ENCODE data around the gene ZNF683. TPM values are rescaled to one million over a fixed set of nuclear protein-coding genes. Genes with fewer than 3 reads are reported as not detected.
"Not testable (repeated sequence)": the region's sequence is repeated elsewhere in the genome, so short reads cannot be mapped to it uniquely, and the experiment has no call there.

ZNF683 gene
- total RNA-seq, 2 experiments from 2014 or later: 7.0 to 26.3 TPM

GRCh38 chr1:26338670-26339069 lies 33.9 kb downstream of the ZNF683 start:
- no peak for DNase-seq
- Mint-ChIP-seq H3K9me3 (ENCODE audit: low read depth) (no peaks in the 10 kb centered on the region), H3K27ac (no peak overlapping the region), H3K36me3 (no peaks in the 10 kb centered on the region), H3K27me3 (peaks cover 8% of the 10 kb centered on the region), H3K4me3 (no peak overlapping the region), H3K4me1 (peaks cover 18% of the 10 kb centered on the region)
- CTCF ChIA-PET: interaction anchor here (1.0 to 2.4 kb wide), 9 partner anchors 9 to 105 kb away, joined by 3 to 7 read pairs (median 5); partner anchors contain the start of genes CEP85 and CRYBG2
- no peak for ATAC-seq

GRCh38 chr1:26337625-26338024 lies 34.9 kb downstream of the ZNF683 start:
- CTCF ChIA-PET: interaction anchor here (1.5 to 2.4 kb wide), 6 partner anchors 10 to 61 kb away, joined by 3 to 7 read pairs (median 5); partner anchors contain the start of gene CRYBG2
- Mint-ChIP-seq H3K27me3 (peaks cover 8% of the 10 kb centered on the region), H3K4me1 (peaks cover 18% of the 10 kb centered on the region), H3K4me3 (no peak overlapping the region), H3K9me3 (ENCODE audit: low read depth) (no peaks in the 10 kb centered on the region), H3K36me3 (no peaks in the 10 kb centered on the region), H3K27ac (no peak overlapping the region)
- DNase-seq (no peak), ATAC-seq (no peak)

GRCh38 chr1:26337206-26337535 lies 35.4 kb downstream of the ZNF683 start:
- no peak overlapping the region for H3K4me3 Mint-ChIP-seq
- peaks cover 7% of the 10 kb centered on the region for H3K27me3 Mint-ChIP-seq
- H3K9me3 Mint-ChIP-seq (ENCODE audit: low read depth): no peaks in the 10 kb centered on the region
- CTCF ChIA-PET: interaction anchor here (0.9 to 2.4 kb wide), 7 partner anchors 11 to 80 kb away, joined by 3 to 7 read pairs (median 4); partner anchors contain the start of gene CRYBG2
- ATAC-seq (no peak), DNase-seq (no peak)
- no peaks in the 10 kb centered on the region for H3K36me3 Mint-ChIP-seq
- H3K4me1 Mint-ChIP-seq: peaks cover 18% of the 10 kb centered on the region
- no peak overlapping the region for H3K27ac Mint-ChIP-seq

GRCh38 chr1:26336477-26337205 lies 35.9 kb downstream of the ZNF683 start:
- H3K27me3 Mint-ChIP-seq: peaks cover 2% of the 10 kb centered on the region
- ATAC-seq (peak; percentile 94), DNase-seq (peak; percentile 91)
- H3K4me3 Mint-ChIP-seq: peak overlapping the region; percentile 89
- no peaks in the 10 kb centered on the region for H3K36me3 Mint-ChIP-seq
- no peaks in the 10 kb centered on the region for H3K9me3 Mint-ChIP-seq (ENCODE audit: low read depth)
- peaks cover 18% of the 10 kb centered on the region for H3K4me1 Mint-ChIP-seq
- no peak overlapping the region for H3K27ac Mint-ChIP-seq
- CTCF ChIA-PET: interaction anchor here (0.9 to 1.9 kb wide), 9 partner anchors 15 to 102 kb away, joined by 3 to 8 read pairs (median 5); partner anchors contain the start of genes CD52 and CEP85

DNA sequence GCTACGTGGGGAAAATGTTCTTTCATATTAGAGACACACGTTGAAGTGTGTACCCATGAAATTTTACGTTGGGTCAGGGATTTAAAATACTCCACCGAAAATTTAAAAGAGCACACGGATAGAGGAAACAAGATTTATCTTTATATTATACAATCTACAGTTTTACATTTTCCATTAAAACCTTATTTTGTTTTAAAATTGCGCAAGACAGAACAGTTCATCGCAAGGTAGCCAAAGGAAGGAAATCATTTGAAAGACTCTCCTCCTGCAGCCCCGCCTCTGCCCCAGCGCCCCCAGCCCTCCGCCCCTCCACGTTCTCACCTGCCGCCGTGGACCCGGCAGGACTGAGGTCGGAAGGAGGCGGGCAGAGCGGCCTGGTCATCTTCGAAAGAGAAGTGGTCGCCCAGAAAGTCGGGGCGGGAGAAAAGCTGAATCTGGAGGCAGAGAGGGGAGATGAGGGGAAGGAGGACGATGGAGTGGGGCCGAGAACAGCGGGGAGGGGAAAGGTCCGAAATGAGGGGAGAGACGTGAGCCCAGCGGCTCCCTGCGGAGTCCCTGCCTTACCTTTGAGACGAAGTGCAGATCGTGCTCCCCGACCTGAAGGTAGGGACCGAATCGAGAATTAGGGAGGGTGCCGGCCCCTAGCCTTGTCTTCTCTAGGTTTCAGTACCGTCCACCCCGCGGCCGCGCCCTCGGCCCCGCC lies 36.6 kb downstream of the ZNF683 start:
- no peaks in the 10 kb centered on the region for H3K36me3 Mint-ChIP-seq
- DNase-seq: no peak

GRCh38 chr1:26333312-26333711 lies 39.2 kb downstream of the ZNF683 start:
- H3K36me3 Mint-ChIP-seq; ATAC-seq; H3K9me3 Mint-ChIP-seq (ENCODE audit: low read depth); DNase-seq; H3K4me3 Mint-ChIP-seq; H3K27me3 Mint-ChIP-seq; H3K27ac Mint-ChIP-seq: not testable (repeated sequence)
- peaks cover 18% of the 10 kb centered on the region for H3K4me1 Mint-ChIP-seq
- CTCF ChIA-PET: interaction anchor here (0.8 to 2.4 kb wide), 3 partner anchors 11 to 99 kb away, joined by 3 to 12 read pairs (median 6); partner anchors contain the start of gene CEP85

More for the DNA sequence above, 36.6 kb downstream of the ZNF683 start:
- ATAC-seq: peak; percentile 22
- CTCF ChIA-PET: interaction anchor here (0.9 to 1.9 kb wide), 10 partner anchors 14 to 166 kb away, joined by 3 to 8 read pairs (median 4); partner anchors contain the start of genes CD52, CEP85 and ZNF593
- H3K27me3 Mint-ChIP-seq: peaks cover 2% of the 10 kb centered on the region
- H3K4me3 Mint-ChIP-seq: peak overlapping the region; percentile 89
- H3K4me1 Mint-ChIP-seq: peaks cover 18% of the 10 kb centered on the region
- H3K9me3 Mint-ChIP-seq (ENCODE audit: low read depth): no peaks in the 10 kb centered on the region
- peak overlapping the region; percentile 77 for H3K27ac Mint-ChIP-seq

DNA sequence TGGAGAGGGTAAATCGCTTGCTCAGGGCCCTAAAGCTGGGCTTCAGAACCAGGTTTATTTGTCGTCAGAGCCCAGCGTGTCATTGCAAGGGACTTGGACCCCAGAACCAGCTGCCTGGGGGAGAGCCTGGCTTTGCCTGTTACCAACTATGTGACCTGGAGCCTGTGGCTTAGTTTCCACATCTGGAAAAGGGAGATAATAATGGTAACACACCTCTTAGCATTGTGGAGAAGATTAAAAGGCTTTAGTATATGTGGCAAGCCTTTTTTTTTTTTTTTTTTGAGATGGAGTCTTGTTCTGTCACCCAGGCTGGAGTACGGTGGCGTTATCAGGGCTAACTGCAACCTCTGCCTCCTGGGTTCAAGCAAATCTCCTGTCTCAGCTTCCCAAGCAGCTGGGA lies 42.3 kb downstream of the ZNF683 start:
- no peaks in the 10 kb centered on the region for H3K9me3 Mint-ChIP-seq (ENCODE audit: low read depth)
- ATAC-seq: no peak

DNA sequence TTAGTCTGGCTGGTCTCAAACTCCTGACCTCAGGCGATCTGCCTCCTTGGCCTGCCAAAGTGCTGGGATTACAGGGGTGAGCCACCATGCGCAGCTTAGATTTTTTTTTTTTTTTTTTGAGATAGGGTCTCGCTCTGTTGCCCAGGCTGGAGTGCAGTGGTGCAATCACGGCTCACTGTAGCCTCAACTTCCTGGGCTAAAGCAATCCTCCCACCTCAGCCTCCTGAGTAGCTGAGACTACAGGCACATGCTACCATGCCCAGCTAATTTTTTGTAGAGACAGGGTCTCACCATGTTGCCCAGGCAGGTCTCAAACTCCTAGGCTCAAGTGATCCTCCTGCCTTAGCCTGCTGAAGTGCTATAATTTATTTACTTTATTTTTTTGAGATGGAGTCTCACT lies 43.2 kb downstream of the ZNF683 start:
- not testable (repeated sequence) for DNase-seq; H3K9me3 Mint-ChIP-seq (ENCODE audit: low read depth); ATAC-seq; H3K36me3 Mint-ChIP-seq; H3K4me1 Mint-ChIP-seq; H3K4me3 Mint-ChIP-seq; H3K27ac Mint-ChIP-seq; H3K27me3 Mint-ChIP-seq
- CTCF ChIA-PET: interaction anchor here (0.6 to 2.7 kb wide), 9 partner anchors 8 to 88 kb away, joined by 3 to 14 read pairs (median 3); no protein-coding TSS in a partner anchor

More for the DNA sequence above, 42.3 kb downstream of the ZNF683 start:
- peaks cover 2% of the 10 kb centered on the region for H3K27me3 Mint-ChIP-seq
- H3K4me3 Mint-ChIP-seq: no peak overlapping the region
- peaks cover 2% of the 10 kb centered on the region for H3K36me3 Mint-ChIP-seq
- H3K4me1 Mint-ChIP-seq: peaks cover 5% of the 10 kb centered on the region
- CTCF ChIA-PET: interaction anchor here (0.7 to 1.6 kb wide), 6 partner anchors 8 to 62 kb away, joined by 3 to 8 read pairs (median 4); no protein-coding TSS in a partner anchor
- no peak overlapping the region for H3K27ac Mint-ChIP-seq
- DNase-seq: no peak

DNA sequence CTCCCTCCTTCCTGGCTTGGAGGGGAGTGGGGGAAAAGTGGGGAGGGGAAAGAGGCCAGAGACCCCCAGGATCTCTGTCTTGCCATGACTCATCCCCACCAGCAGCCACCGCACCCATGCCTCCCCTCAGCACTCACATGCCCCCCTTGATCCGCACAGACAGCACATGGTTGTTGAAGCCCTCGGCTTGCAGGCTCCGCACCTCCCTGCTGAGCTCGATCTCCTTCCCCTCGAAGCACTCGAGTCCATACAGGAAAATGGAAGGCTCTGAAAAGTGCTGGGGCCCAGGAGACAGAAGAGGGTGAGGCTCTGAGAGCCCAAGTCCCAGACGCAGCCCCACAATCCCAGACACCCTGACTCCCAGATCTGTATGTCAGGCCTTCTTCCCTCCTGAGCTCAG lies 44.0 kb downstream of the ZNF683 start:
- no peak overlapping the region for H3K27ac Mint-ChIP-seq
- ATAC-seq (no peak), DNase-seq (no peak)
- CTCF ChIA-PET: interaction anchor here (0.6 to 2.7 kb wide), 8 partner anchors 30 to 158 kb away, joined by 3 to 14 read pairs (median 4); partner anchors contain the start of gene ZNF593
- H3K4me1 Mint-ChIP-seq: peaks cover 1% of the 10 kb centered on the region
- no peak overlapping the region for H3K4me3 Mint-ChIP-seq
- peaks cover 9% of the 10 kb centered on the region for H3K36me3 Mint-ChIP-seq
- no peaks in the 10 kb centered on the region for H3K9me3 Mint-ChIP-seq (ENCODE audit: low read depth)
- H3K27me3 Mint-ChIP-seq: no peaks in the 10 kb centered on the region

DNA sequence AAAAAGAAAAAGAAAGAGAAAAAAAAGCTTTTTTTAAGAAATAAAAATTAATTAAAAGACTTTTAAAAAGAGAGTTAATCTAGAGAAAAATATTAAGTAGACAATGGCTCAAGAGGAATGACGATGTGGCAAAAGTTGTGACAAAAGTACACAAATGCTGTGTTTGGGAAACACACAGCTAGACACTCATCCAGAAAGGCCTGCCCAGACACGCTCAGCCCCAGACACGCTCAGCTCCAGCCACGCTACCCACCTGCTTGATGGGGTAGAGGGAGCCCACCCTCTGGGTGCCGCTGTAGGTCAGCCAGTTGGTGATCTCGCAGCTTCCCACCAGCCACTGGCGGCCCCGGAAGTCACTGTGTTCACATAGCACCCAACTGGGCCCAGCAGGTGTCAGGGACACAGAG lies 44.6 kb downstream of the ZNF683 start:
- Mint-ChIP-seq H3K4me3 (no peak overlapping the region), H3K27me3 (no peaks in the 10 kb centered on the region), H3K36me3 (peaks cover 14% of the 10 kb centered on the region), H3K27ac (no peak overlapping the region), H3K9me3 (ENCODE audit: low read depth) (no peaks in the 10 kb centered on the region), H3K4me1 (peaks cover 6% of the 10 kb centered on the region)
- no peak for ATAC-seq
- CTCF ChIA-PET: interaction anchor here (0.9 to 2.7 kb wide), 9 partner anchors 31 to 158 kb away, joined by 3 to 19 read pairs (median 4); partner anchors contain the start of gene ZNF593
- DNase-seq: no peak

DNA sequence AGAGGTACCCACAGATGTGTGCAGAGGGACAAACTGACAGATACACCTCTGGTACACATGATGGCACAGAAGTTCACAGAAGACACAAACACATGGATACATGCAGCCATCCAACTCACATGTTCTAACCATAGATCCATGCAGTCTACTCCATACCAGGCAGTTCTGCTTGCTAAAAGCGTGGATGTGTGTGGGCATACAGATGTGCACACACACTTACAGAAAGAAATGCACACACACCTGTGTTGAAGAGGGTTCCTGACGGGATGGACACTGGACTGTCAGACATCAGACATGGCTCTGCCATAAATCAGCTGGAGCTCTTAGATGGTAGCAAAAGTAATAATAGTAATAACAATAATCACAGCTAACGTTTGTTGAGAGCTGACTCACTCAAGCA lies 48.0 kb downstream of the ZNF683 start:
- DNase-seq: no peak
- no peak for ATAC-seq
- Mint-ChIP-seq H3K4me1 (peaks cover 34% of the 10 kb centered on the region), H3K27ac (no peak overlapping the region), H3K9me3 (ENCODE audit: low read depth) (no peaks in the 10 kb centered on the region), H3K27me3 (no peaks in the 10 kb centered on the region), H3K36me3 (peaks cover 37% of the 10 kb centered on the region), H3K4me3 (no peak overlapping the region)
- CTCF ChIA-PET: interaction anchor here (1.3 kb wide), 1 partner anchor 39 kb away, joined by 3 read pairs; no protein-coding TSS in a partner anchor

DNA sequence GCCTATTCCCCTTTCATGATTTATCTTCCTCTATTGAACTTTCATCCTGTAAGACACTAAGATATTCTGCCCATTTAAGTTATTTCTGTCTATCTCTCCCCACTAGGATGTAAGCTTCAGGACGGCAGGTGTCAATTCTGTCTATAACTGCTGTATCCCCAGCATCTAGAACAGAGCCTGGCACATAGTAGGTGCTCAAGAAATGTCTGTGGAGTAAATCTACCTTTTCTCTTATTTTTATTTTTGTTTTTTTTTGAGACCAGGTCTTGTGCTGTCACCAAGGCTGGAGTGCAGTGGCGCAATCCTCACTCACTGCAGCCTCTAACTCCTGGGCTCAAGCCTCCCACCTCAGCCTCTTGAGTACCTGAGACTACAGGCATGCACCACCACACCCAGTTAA lies 49.2 kb downstream of the ZNF683 start:
- ATAC-seq (no peak), DNase-seq (no peak)
- Mint-ChIP-seq H3K36me3 (peaks cover 47% of the 10 kb centered on the region), H3K27me3 (no peaks in the 10 kb centered on the region), H3K27ac (no peak overlapping the region), H3K4me1 (peaks cover 36% of the 10 kb centered on the region), H3K9me3 (ENCODE audit: low read depth) (no peaks in the 10 kb centered on the region), H3K4me3 (no peak overlapping the region)
- CTCF ChIA-PET: interaction anchor here (0.9 to 28.6 kb wide), 7 partner anchors 13 to 159 kb away, joined by 3 to 1010 read pairs (median 8); partner anchors contain the start of gene SH3BGRL3

- peak overlapping the region; percentile 95 for H3K27ac Mint-ChIP-seq
- peaks cover 56% of the 10 kb centered on the region for H3K36me3 Mint-ChIP-seq
These were observed 50.6 kb downstream of the ZNF683 start for GRCh38 chr1:26322042-26322331.

More at GRCh38 chr1:26322042-26322331, 50.6 kb downstream of the ZNF683 start:
- Mint-ChIP-seq H3K9me3 (ENCODE audit: low read depth) (no peaks in the 10 kb centered on the region), H3K4me1 (peaks cover 45% of the 10 kb centered on the region), H3K4me3 (no peak overlapping the region), H3K27me3 (no peaks in the 10 kb centered on the region)
- no peak for DNase-seq
- CTCF ChIA-PET: interaction anchor here (0.6 to 28.6 kb wide), 35 partner anchors 8 to 180 kb away, joined by 3 to 1010 read pairs (median 5); partner anchors contain the start of genes C1orf232, CEP85, DHDDS and SH3BGRL3
- no peak for ATAC-seq
